Inflammatory macrophage treated with lipopolysaccharide for 1 hour (primary cell): Measurements from ENCODE around the gene VSIR.

Experiments used
- DNase-seq, 2 donors: peaks; one replicate each; pipeline ENCODE4 v3.0.0-alpha.2; 2020 to 2022

Gene VSIR

GRCh38 chr10:71746344-71747037 is 26.8 kb downstream of the VSIR start:
- DNase-seq, result no peak

GRCh38 chr10:71745664-71746250 is 27.6 kb downstream of the VSIR start:
- no peak for DNase-seq

GRCh38 chr10:71744897-71745663 is 28.2 kb downstream of the VSIR start:
- DNase-seq, result no peak

- no peak for DNase-seq
Observed at GRCh38 chr10:71743866-71744265, 29.5 kb downstream of the VSIR start.

GRCh38 chr10:71743089-71743838 is 30.1 kb downstream of the VSIR start:
- DNase-seq, result no peak

- no peak for DNase-seq
Observed at GRCh38 chr10:71742301-71743088, 30.8 kb downstream of the VSIR start.

- no peak for DNase-seq
Observed at GRCh38 chr10:71741671-71742070, 31.6 kb downstream of the VSIR start.

- DNase-seq, result no peak
Observed at GRCh38 chr10:71741029-71741428, 32.3 kb downstream of the VSIR start.

GRCh38 chr10:71740069-71740653 is 33.2 kb downstream of the VSIR start:
- peak; percentile 19 to 38 for DNase-seq

GRCh38 chr10:71739358-71739900 is 33.9 kb downstream of the VSIR start:
- DNase-seq, result peak in 1 of 2 donors; percentile 59

GRCh38 chr10:71737834-71738197 is 35.5 kb downstream of the VSIR start:
- DNase-seq, result peak; percentile 57 to 61

GRCh38 chr10:71737001-71737833 is 36.1 kb downstream of the VSIR start:
- DNase-seq, result no peak

- no peak for DNase-seq
Observed at GRCh38 chr10:71736570-71736952, 36.8 kb downstream of the VSIR start.

GRCh38 chr10:71735709-71736569 is 37.4 kb downstream of the VSIR start:
- DNase-seq, result no peak

- no peak for DNase-seq
Observed at GRCh38 chr10:71734797-71735196, 38.5 kb downstream of the VSIR start.

- DNase-seq, result no peak
Observed at GRCh38 chr10:71731791-71732190, 41.5 kb downstream of the VSIR start.

- peak; percentile 80 to 81 for DNase-seq
Observed at GRCh38 chr10:71729161-71729636, 44.1 kb downstream of the VSIR start.

- peak; percentile 62 to 88 for DNase-seq
Observed at GRCh38 chr10:71727738-71728737, 45.3 kb downstream of the VSIR start.
